GM19395 (cell line): ENCODE results near the gene HES5.
"Not testable (repeated sequence)": the region's sequence is repeated elsewhere in the genome, so short reads cannot be mapped to it uniquely, and the experiment has no call there.

Experiments used
- ATAC-seq: cut with Tn5 transposase; IDR thresholded peaks from one replicate; pipeline ENCODE4 v1.9.1; 2021; ENCODE audit warnings: mild to moderate bottlenecking, moderate library complexity; ENCODE audit not compliant: unreplicated experiment

HES5 gene

GRCh38 chr1:2561446-2561845 lies 31.4 kb upstream of the HES5 start:
- ATAC-seq, result no peak

GRCh38 chr1:2560299-2561073 lies 30.4 kb upstream of the HES5 start:
- ATAC-seq, result no peak

GRCh38 chr1:2559509-2560298 lies 29.6 kb upstream of the HES5 start:
- ATAC-seq, result no peak

- ATAC-seq, result no peak
Observed at GRCh38 chr1:2558861-2559260, 28.8 kb upstream of the HES5 start.

GRCh38 chr1:2558420-2558819 lies 28.4 kb upstream of the HES5 start:
- ATAC-seq, result no peak

- ATAC-seq, result no peak
Observed at GRCh38 chr1:2557482-2558400, 27.7 kb upstream of the HES5 start.

- ATAC-seq, result peak; percentile 30
Observed at GRCh38 chr1:2556678-2557481, 26.8 kb upstream of the HES5 start.

GRCh38 chr1:2556277-2556677 lies 26.2 kb upstream of the HES5 start, which contains the start of gene TNFRSF14:
Gene TNFRSF14, plus strand, starts transcription at chr1:2556371. Its CDS starts 294 bp downstream, at chr1:2556665.
- peak; percentile 48 for ATAC-seq

- ATAC-seq, result peak; percentile 39
Observed at GRCh38 chr1:2555634-2556276, 25.7 kb upstream of the HES5 start.

GRCh38 chr1:2554621-2555387 lies 24.7 kb upstream of the HES5 start:
- ATAC-seq, result no peak

- no peak for ATAC-seq
Observed at GRCh38 chr1:2553871-2554620, 24.0 kb upstream of the HES5 start.

- ATAC-seq, result not testable (repeated sequence)
Observed at GRCh38 chr1:2553076-2553475, 23.0 kb upstream of the HES5 start.

GRCh38 chr1:2552189-2552588 lies 22.1 kb upstream of the HES5 start:
- no peak for ATAC-seq

GRCh38 chr1:2551544-2551943 lies 21.5 kb upstream of the HES5 start:
- not testable (repeated sequence) for ATAC-seq

- not testable (repeated sequence) for ATAC-seq
Observed at GRCh38 chr1:2550309-2550861, 20.3 kb upstream of the HES5 start.

- not testable (repeated sequence) for ATAC-seq
Observed at GRCh38 chr1:2549367-2550029, 19.4 kb upstream of the HES5 start.

GRCh38 chr1:2548068-2548589 lies 18.1 kb upstream of the HES5 start:
- ATAC-seq, result peak; percentile 19
